Measurements from ENCODE around the gene RFPL3. TPM values are rescaled to one million over a fixed set of nuclear protein-coding genes. Genes with fewer than 3 reads are reported as not detected.
"Not testable (repeated sequence)": the region's sequence is repeated elsewhere in the genome, so short reads cannot be mapped to it uniquely, and the experiment has no call there.

RFPL3 gene
- not detected for total RNA-seq
- long read RNA-seq, donor 1 = 0 reads
- long read RNA-seq, donor 2 = 0 reads

DNA sequence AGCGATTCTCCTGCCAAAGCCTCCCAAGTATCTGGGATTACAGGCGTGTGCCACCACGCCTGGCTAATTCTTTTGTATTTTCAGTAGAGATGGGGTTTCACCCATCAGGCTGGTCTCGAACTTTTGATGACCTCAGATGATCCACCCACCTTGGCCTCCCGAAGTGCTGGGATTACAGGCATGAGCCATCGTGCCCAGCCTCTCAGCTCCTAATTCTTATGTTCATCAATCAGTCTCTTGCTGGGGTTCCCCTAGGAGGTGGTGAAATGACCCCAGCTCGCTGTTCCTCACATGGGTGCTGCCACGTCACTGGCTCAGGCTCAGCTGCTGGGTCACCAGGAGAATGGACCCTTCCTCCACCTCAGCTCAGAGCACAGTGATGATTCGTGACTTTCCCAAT, at the start of gene RFPL3:
TSS of gene RFPL3 (plus strand) at position 301 of the 400 bp plus-strand sequence. CDS start 205 bp downstream, outside the sequence.
- H3K36me3 ChIP-seq (ENCODE audit: low read depth); H3K4me3 ChIP-seq; DNase-seq; ATAC-seq; H3K9me3 ChIP-seq; intact Hi-C loops (cut with DNase I, micrococcal nuclease); H3K4me1 ChIP-seq (ENCODE audit: low read depth): not testable (repeated sequence)

DNA sequence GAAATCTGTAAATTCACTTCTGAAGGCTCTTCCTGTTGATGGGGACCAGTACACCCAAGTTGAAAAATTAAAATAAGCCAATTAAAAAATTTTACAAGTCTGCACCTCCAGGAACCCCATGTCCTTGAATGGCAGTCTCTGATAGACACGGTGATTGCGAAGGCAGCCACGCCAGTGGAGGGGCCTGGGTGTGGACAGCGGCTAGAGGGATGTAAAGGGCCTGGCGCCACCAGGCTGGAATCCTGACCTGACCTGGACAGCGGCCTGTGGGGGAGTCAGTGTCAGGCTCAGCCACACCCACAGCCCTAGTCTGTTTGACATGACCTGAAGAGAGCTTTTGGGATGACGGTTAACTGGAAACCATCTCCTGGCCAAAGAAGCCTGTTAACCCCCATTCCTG, 49.5 kb upstream of the RFPL3 start:
- ATAC-seq (no peak), DNase-seq (no peak)
- Histone ChIP-seq H3K4me3 (no peak overlapping the region), H3K9me3 (no peaks in the 10 kb centered on the region), H3K4me1 (ENCODE audit: low read depth) (no peaks in the 10 kb centered on the region), H3K36me3 (ENCODE audit: low read depth) (no peaks in the 10 kb centered on the region)
- intact Hi-C loops (cut with DNase I, micrococcal nuclease) = no loop called here
- TF ChIP-seq, protein P1, sequence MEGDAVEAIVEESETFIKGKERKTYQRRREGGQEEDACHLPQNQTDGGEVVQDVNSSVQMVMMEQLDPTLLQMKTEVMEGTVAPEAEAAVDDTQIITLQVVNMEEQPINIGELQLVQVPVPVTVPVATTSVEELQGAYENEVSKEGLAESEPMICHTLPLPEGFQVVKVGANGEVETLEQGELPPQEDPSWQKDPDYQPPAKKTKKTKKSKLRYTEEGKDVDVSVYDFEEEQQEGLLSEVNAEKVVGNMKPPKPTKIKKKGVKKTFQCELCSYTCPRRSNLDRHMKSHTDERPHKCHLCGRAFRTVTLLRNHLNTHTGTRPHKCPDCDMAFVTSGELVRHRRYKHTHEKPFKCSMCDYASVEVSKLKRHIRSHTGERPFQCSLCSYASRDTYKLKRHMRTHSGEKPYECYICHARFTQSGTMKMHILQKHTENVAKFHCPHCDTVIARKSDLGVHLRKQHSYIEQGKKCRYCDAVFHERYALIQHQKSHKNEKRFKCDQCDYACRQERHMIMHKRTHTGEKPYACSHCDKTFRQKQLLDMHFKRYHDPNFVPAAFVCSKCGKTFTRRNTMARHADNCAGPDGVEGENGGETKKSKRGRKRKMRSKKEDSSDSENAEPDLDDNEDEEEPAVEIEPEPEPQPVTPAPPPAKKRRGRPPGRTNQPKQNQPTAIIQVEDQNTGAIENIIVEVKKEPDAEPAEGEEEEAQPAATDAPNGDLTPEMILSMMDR (IDR thresholded peaks at IDR 0.05) = no peak

DNA sequence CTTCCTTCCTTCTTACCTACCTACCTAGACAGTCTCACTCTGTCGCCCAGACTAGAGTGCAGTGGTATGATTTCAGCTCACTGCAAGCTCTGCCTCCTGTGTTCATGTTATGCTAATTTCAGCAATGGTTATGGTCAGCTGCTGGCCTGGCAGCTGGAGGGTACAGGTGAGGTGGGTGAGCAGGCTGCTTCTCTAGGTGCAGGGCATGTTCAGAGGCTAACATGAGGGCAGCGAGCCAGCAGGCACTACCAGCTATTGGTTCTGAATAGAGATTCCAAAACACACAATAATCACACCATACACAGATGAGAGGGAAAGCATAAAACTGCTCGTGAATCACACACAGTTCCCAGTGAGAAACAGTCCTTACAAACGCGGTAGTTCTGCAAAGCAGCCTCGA, 48.7 kb upstream of the RFPL3 start:
- intact Hi-C loops (cut with DNase I, micrococcal nuclease) = no loop called here
- DNase-seq (no peak), ATAC-seq (no peak)
- Histone ChIP-seq H3K4me1 (ENCODE audit: low read depth) (no peaks in the 10 kb centered on the region), H3K4me3 (no peak overlapping the region), H3K36me3 (ENCODE audit: low read depth) (no peaks in the 10 kb centered on the region), H3K9me3 (no peaks in the 10 kb centered on the region)
- TF ChIP-seq, protein P1 (IDR thresholded peaks at IDR 0.05) = no peak

DNA sequence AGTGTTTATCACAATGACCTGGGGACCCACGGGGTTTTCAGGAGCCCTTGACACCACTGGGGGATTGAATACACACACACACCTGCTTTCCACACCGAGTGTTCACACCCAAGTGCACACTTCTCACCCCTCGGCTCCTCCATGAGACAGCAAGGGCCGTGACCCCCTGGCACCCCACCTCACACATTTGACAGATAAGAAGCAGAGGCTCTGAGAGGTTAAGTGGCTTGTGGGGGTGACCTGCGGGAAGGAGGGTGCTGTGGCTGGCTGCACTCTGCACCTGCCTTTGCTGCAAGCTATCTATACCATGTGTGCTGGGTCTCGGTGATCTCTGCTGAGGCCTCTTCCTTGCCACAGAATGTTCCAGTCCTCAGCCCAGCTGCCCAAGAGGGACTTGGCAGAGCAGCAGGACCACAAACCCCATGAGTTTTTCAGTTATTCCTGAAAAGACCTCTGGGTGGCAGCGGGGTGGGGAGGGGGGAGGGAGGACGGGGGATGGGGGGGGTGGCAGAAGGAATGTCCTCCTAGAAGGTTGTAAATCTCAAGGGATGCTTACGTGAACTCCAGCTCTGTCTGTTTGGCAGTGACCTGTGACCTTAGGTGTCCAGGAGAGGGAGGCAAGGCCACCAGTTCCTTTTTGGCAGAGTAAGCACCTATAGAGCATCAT, 47.9 kb upstream of the RFPL3 start:
- no peak for DNase-seq
- intact Hi-C loops (cut with DNase I, micrococcal nuclease) = no loop called here
- TF ChIP-seq, protein P1 (IDR thresholded peaks at IDR 0.05) = no peak

DNA sequence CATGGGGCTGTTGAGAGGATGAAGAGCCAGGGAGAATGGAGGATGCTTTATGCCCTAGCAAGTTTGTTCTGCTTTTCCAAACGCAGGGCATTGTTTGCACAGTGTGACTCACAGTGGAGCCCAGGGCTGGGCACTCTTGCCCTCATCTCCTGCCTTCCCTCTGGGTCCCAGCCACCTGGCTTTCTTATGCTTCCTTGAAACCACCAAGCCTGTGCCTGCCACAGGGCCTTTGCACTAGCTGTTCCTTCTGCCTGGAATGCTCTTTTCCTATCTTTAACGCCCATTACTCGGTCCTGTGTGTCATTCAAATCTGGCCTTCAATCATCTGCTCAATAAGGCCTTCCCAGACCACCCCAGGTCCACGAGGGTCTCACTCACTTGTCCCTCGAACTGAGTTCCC, 46.9 kb upstream of the RFPL3 start:
- ATAC-seq = no peak
- DNase-seq = no peak
- TF ChIP-seq, protein P1 (IDR thresholded peaks at IDR 0.05) = no peak
- intact Hi-C loops (cut with DNase I, micrococcal nuclease) = no loop called here
- no peaks in the 10 kb centered on the region for H3K36me3 ChIP-seq (ENCODE audit: low read depth)
- no peak overlapping the region for H3K4me3 ChIP-seq
- no peaks in the 10 kb centered on the region for H3K9me3 ChIP-seq
- H3K4me1 ChIP-seq (ENCODE audit: low read depth) = no peaks in the 10 kb centered on the region

More for the DNA sequence above, 47.9 kb upstream of the RFPL3 start:
- ATAC-seq = no peak
- Histone ChIP-seq H3K4me3 (no peak overlapping the region), H3K4me1 (ENCODE audit: low read depth) (no peaks in the 10 kb centered on the region), H3K36me3 (ENCODE audit: low read depth) (no peaks in the 10 kb centered on the region), H3K9me3 (no peaks in the 10 kb centered on the region)

DNA sequence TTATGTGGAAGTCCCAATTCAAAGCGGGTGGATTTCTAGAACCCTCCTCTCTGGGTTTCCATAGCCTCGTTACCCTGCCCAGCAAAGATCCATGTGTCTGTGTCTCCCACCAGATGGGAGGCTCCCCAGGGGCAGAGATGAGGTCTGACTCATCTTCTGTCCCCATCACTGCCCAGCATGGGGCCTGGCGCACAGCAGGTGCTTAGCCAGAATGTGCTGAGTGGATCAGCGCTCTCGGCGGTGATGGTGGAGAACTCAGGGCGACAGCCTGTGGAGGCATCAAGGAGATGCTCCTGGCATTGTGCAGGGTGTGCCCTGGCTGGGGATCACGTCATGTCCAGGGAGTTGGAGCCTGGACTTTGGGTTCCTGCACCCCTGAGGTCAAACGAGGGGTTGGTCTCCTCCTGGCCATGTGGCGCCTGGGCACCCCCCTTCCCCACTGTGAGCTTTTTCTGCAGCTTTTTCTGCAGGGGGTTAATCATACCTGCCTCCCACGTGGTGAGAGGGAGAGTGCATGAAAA, 46.1 kb upstream of the RFPL3 start:
- intact Hi-C loops (cut with DNase I, micrococcal nuclease) = no loop called here

More for the DNA sequence above, 46.1 kb upstream of the RFPL3 start:
- no peaks in the 10 kb centered on the region for H3K9me3 ChIP-seq
- H3K4me3 ChIP-seq = no peak overlapping the region
- DNase-seq = no peak
- no peaks in the 10 kb centered on the region for H3K4me1 ChIP-seq (ENCODE audit: low read depth)
- ATAC-seq = no peak
- no peaks in the 10 kb centered on the region for H3K36me3 ChIP-seq (ENCODE audit: low read depth)
- TF ChIP-seq, protein P1 (IDR thresholded peaks at IDR 0.05) = no peak
